Panc1 (cell line): ENCODE measurements around the gene THRB.

ENCODE experiments used
- CTCF ChIP-seq: fragments of 450-650 bp; IDR thresholded peaks from 2 replicates; pipeline ENCODE4 v1.5.1; 2017; ENCODE audit warnings: mild to moderate bottlenecking
- POLR2AphosphoS5 ChIP-seq: IDR thresholded peaks from 2 replicates; pipeline ENCODE4 v1.6.1; 2012; ENCODE audit warnings: mild to moderate bottlenecking, low read depth, low read length, moderate library complexity
- REST ChIP-seq, 2 experiments: IDR thresholded peaks; 2 replicates each; pipeline ENCODE4 v1.6.1; 2011 to 2012; ENCODE audit warnings: low read depth in 2 of 2, control low read depth in 1 of 2, low read length in 1 of 2, mild to moderate bottlenecking in 1 of 2, moderate library complexity in 1 of 2; ENCODE audit not compliant: insufficient read depth in 1 of 2
- SIN3A ChIP-seq: IDR thresholded peaks from 2 replicates; pipeline ENCODE4 v1.6.1; 2012; ENCODE audit warnings: low read depth, mild to moderate bottlenecking, low read length, moderate library complexity, borderline replicate concordance; ENCODE audit not compliant: insufficient read depth
- TCF7L2 ChIP-seq: IDR thresholded peaks from 2 replicates; pipeline ENCODE4 v1.6.1; 2011; ENCODE audit warnings: mild to moderate bottlenecking, low read depth, low read length, inconsistent platforms

GRCh38 chr3:24161841-24162240 lies 332.8 kb downstream of the THRB start:
- TF ChIP-seq CTCF (no peak), POLR2AphosphoS5 (no peak), SIN3A (no peak), REST (IDR thresholded peaks at IDR 0.05; ENCODE audit: insufficient read depth in 1 of 2, low read depth in 2 of 2, low read length in 1 of 2) (no peak), TCF7L2 (no peak)
